GM19438 (cell line): Measurements from ENCODE around the gene ABI3BP.

Experiments
- ATAC-seq: cut with Tn5 transposase; IDR thresholded peaks from one replicate; pipeline ENCODE4 v1.9.1; 2021; ENCODE audit warnings: low read depth; ENCODE audit not compliant: unreplicated experiment

The ABI3BP gene

DNA sequence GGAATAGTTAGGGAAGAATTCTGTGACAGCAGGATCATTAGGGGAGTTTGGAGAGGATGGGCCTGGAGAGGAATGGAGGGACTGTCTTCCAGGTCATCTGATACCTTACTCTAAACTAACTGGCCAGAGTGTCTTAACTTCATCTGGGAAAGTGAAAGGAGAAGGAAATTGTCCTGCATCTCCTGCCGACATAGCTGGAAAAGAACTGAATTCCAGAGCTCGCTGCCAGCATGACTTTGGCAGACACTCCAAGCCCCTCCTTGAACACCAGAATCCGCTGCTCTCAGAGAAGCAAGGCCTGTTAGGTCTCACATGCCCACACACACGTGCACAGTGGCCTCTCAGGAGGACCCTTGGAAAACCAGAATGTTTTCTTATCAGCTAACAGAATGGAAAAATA, 10.5 kb downstream of the ABI3BP start:
- no peak for ATAC-seq

DNA sequence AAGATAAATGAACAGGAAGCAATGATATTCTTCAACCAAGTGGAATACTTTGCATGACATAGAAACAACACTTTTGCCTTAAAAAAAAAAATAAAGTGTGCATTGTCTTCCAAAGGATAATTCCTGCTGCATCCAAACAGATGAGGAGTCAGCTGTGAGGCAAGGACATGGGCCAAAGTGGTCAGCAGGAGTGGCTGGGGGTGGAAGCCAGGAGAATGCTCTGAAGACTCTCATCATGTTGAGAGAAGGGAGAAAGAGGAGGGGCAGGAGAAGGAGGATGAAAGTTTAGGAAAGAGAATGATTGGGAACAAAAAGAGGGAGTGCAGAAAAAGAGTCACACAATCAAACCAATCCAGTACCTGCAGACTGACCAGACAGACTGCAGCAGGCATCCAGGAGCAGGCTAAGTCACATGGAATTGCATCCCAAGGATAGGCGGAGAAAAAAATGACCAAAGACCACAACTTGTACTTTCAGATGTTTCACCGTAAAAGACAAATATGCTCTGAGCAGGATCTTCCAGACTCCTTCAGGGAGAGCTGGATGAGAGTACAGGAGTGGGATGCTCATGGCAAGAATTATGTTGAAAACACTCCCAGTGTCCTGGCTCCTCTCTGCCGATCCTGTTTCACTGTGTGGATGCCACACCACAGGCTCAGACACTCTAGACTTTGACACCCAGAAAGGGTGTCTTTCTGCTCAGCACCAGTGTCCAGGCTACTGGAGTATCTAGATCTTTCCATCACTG, 11.9 kb downstream of the ABI3BP start:
- ATAC-seq, result no peak

DNA sequence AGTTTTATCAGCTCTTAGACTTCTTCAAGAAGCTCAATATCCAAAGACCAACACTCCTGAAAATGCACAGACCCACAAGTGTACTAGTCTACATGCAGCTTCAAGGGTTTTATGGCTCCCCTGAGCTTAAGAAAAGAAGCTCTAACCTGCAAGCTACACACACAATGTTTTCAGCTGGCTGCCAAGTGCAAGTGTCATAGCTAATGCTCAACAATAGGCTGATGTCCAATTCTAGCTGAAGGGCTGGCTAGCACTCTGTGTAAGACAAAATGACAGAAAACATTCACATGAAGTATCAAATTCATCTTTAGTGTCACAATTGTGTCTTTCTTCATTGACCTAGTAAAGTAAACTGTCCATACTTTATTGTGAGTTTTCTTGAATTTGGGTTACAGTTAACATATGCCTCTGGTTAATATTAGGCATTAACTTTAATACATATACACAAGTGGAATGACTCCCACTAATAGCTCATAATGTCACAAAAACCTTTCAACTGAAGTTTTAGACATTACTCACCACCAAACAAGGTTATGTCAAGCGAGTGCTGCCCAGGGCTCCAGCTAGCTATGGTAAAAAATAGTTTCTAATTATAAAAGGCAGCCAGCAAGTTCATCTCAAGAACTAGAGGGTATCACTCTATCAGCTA, 15.1 kb downstream of the ABI3BP start:
- ATAC-seq, result no peak

DNA sequence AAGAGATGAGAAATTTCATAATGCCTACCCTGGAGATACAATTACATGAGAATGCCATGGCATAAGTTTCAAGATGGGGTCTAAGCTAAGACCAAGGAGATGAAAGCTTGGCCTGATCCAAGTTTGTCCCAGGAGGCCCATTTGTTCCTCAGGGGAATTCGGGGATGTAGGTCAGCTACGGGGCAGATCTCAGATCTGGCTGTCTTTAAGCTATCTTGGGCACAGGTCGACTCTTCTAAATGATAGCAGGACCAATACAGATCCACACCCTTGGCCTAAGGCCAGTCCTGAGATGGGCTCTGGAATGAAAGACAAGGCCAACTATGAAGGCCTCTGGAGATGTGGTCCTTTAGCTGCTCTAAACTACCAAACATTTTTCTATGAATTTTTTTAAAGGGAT, 16.6 kb downstream of the ABI3BP start:
- no peak for ATAC-seq

DNA sequence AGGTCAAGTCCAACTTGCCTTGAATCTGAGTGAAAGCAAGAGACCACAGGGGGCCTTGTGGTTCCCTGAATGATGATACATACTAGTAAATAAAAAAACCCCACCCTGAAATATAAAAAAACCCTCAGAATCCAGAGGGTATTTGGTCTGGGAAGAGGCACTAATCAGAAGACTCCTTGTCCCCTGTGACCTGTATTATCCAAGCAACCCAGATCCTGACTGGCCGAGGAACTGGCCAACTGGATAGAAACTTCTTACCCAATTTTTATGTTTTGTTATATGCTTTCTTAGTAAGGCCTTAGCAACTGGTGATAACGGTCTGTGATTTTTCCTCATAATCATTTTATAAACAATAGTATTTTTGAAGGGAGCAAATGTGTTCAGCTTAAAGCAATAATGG, 17.5 kb downstream of the ABI3BP start:
- ATAC-seq, result no peak

DNA sequence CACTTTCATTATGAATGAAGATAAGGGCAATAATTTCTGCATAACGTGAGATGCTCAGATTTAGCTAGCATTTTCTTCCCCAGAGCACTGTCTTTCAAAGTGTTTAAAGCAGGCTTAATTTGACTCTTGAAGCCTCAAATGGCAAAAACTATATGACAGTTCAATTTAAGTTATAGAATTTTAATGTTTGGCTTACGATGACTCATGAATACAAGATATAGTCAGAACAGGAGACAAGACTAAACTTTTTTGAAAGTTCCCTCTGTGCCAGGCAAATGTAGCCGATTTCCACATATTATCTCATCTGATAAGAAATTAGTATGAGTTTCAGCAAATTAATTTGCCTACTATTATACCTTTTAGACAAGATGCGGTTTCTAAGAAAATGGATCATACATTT, 19.6 kb downstream of the ABI3BP start:
- no peak for ATAC-seq

DNA sequence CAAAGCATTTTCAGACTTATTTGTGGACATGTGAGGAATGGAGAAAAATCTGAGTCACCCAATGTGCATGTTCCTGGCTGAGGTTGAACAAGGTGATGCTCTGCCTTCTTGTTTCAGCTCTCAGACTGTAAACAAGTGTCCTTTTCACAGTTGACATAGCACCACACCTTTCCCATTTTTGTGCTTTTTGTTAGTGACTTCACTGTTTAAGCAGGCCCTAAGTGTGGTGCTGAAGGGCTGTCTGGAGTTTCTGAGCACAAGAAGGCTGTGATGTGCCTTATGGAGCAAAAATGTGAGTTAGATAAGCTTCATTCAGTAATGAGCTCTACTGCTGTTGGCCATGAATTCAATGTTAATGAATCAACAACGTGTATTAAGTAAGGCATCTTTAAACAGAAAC, 20.4 kb downstream of the ABI3BP start:
- ATAC-seq, result no peak

DNA sequence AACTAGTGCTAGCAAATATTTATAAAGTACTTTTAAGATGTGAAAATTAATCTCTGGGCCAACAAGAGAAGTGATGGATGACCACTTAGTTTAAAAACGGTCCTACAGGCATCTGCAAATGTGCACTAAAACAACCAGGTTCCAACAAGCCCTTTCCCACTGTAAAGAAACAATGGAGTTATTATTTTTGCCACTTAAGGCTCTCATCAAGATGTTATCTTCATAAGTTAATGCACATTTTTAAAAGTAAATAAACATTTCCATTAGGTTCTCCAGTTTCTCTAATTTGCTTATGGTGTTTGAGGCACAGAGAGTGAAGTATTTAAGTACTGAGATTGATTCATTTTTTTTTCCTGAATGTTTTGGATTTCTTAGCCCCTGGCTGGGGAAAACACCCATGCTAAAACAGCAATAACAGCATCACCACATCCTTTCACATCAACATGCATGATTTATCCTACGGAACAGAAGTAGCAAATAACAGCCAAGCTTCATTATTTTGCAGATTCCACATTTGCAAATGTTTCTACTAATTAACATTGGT, 20.8 kb downstream of the ABI3BP start:
- no peak for ATAC-seq

DNA sequence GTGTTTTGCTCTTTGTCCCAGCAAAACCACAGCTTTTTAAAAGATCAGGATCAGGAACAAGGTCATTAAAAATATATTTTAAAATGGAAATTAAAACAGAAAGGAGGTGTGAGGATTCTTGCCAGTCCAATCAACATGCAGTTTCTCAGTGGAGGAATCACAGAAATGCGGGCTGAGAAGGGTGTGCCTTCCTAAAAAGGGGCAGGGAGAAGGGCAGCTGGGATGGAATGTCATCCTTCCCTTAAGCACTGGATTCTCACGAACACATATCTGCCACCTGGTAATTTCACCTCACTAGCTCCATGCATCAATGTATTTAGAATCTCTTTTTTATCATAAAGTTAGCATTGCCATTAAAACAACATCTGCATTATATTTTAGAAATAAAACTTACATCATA, 21.4 kb downstream of the ABI3BP start:
- ATAC-seq, result no peak

DNA sequence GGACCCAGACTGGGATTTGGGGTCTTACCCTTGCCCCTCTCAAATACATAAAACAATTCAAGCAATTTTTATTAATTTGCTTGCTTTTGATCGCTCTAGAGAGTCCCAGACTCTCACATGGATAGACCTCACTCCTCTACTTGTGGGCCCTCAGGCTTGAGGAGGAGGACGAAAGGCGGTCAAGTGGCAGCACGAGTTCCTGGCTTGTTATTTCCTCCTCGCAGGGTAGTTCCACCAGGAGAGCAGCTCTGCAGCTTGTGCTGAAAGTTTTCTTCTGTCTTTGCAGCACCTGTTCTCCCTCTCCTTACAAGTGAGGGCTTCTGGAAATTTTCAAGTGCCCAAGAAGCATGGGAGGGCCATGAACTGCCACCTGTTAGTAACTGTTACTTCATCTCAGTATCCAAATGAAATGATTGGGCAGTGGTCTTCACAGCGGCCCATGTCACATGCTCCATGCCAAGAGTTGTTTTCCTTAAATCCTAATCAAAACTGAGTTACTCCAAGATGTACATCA, 22.7 kb downstream of the ABI3BP start:
- no peak for ATAC-seq

DNA sequence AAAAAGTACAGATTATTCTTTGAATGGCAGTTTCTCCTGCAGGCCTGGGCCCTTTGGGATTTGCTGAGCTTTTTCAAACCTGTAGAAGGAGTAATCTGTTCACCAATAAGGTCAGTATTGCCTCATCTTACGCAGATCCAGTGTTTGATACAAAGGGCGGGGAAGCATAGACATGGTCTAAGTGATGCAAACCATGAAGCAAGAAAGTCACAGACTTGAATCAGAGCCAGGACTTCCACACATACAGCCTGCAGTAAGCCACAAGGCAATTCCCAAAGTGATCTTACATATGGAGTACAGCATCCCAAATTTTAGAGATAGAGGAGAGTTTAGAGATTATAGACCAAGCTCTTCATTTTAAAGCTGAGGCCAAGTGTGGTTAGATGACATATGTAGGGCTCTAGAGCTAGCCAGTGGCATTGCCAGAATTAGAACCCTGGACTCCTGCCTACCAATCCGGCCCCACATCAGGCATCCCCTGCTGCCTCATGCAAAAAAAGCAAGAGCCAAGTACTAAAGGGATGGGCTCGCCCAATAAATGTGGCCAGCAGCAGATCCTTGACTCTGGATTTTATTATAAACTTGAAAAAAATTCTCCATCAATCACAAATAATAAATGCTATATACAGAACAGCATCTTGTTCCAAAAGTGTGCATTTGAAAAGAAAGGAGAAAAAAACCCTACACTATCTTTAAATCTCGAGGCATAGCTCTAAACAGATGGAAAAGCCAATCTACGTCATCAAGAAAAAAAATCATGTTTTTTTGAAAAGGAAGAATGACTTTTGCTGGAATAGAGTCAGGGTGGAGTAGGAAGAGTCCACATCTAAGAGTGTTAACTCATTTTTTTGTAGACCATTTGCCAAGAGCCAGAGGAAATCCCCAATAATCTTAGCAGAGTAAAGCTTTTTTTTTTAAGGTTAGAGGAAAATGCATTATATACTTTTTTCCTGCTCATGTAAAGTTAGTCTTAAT, 24.0 kb downstream of the ABI3BP start:
- no peak for ATAC-seq

DNA sequence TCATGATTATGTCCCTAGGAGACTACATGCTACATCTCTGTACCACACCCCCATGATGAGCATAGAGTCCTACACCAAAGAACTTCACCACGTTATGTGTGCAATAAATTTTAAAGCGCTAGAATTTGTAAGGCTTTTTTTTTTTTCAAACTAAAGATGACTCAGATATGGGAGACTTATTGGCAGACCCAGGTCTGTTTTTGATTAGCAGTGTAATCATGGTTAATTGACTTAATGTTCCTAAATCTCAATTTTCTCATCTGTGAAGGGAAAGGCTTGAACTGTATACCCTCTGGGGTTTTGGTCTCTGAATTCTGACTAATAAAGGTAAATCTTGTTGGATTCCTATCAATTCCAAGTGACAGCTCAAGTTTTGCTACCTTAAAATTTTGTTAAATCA, 26.4 kb downstream of the ABI3BP start:
- no peak for ATAC-seq

DNA sequence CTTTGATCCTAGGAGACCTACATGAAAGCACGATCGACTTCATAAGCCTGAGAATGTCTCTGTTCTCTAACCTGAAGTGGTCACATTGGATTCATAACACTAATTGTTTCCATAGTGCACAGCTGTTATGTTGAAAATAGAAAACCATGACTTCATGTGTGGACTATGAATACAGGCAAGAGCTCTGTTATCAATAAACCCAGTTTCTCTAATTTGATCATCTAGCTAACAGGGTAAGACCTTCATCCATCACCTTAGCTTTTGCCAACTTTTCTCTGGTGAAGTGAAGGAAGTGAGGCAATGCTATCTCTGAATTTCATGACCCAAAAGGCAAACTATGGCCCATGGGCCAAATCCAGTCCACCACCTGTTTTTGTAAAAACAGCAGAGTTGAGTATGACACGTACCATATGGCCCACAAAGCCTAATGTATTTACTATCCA, 27.2 kb downstream of the ABI3BP start:
- ATAC-seq, result no peak

DNA sequence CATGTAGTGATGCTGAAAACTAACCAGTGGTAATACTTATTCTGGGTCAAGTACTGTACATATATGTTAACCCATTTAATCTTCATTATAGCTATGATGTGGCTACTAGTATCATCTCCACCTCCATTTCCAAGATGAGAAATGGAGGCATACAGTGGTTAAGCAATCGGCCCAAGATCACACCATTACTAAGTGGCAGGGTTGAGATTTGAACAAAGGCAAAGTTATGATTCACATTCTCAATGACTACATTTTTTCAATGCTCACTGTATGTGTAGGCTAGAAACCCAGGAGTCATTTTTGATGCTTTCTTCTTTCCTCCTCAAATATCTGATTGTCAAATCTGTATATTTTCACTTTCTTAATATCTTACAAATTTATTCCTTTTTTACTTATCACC, 30.2 kb downstream of the ABI3BP start:
- no peak for ATAC-seq

DNA sequence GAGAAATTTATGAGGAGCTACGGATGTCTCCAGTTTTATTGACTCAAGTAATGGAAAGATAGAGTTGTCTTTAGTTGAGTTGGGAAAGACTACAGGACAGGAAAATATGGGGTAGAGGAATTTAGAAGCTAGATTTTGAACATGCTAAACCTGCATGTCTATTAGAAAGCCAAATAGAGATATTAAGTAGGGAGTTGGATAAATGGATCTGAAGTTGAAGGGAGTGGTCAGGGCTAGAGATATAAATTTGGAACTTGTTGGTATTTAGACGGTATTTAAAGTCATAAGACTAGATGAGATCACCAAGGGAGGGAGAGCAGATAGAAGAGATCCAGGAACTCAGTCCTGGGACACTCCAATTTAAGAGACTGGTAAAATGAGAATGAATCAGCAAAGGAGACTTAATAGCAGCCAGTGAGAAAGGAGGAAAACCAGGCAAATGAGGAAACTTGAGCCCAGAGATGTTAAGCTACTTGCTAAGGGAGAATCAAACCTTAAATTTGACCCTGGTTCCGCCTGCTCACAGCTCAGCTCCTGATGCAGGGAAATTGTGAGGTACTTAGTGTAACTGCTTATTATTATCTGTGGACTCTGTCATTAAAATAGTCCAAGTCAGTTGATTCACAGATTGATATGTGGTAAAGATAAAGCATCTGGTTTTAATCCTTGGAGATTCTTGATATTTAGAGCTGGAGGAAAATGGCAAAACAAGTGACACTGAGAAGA, 35.8 kb downstream of the ABI3BP start:
- no peak for ATAC-seq

DNA sequence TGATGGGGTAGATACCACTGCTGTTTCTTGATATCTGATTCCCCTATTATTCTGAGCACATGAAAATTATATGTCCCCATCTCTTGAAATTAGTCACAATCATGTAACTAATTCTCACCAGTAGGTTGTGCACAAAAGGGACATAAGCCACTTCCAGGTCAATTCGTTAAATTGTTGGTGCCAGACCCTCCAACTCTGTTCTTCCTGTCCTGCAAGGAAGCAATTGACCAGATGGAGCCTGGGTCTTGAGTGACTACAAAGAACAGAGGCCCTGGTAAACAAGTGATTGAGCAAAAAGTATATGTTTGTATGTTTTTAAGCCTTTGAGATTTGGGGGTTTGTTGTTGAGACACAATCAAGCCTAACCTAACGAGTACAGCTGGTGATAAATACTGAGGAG, 36.9 kb downstream of the ABI3BP start:
- no peak for ATAC-seq

DNA sequence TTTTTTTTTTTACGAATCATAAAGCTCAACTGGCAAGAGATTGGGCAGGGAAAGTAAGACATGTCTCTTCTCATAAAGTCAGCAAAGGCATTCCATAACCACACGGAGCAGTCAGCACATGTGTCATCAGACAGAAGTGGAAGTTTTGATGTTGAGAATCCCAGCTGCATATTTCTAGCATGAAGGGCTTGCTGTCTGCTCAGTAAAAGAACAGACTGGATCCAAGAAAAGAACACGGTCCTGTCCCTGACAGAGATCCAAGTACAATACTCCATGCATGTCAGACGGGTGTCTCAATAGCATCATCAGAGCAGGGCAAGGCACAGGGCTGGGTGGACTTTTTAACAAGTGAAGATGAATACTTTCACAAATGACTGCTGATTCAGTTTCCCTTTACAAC, 38.2 kb downstream of the ABI3BP start:
- no peak for ATAC-seq

DNA sequence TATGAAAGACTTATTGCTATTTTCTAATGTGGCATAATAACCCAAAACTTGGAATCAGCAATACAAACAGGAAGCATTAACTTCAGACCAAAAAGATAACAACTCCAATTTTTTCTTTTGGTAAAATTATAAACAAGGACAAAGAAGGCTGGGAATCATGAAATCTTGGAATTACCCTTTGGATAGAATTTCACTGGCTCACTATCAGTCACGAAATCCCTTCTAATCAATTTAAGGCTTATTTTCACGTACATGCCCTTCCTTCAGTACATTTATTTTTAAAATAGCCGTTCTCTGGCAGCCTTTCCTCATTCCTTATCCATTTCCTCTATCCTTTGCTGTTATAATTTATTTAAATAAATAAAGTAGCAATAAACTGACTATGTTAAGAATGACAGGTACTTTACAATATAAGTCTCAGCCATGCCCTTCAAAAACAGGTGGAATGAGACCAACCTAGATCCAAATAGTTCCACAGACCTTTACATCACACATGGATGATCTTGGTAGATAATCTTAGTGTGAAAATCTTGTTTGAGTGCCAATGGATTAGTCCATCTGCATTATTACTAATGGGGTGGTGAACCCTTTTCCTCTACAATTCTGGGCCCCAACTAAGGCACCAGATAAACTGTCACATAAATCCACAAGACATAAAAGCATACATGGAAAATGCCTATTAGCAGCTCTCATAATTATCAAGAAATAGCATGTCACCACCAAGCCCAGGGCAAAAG, 38.9 kb downstream of the ABI3BP start:
- no peak for ATAC-seq

DNA sequence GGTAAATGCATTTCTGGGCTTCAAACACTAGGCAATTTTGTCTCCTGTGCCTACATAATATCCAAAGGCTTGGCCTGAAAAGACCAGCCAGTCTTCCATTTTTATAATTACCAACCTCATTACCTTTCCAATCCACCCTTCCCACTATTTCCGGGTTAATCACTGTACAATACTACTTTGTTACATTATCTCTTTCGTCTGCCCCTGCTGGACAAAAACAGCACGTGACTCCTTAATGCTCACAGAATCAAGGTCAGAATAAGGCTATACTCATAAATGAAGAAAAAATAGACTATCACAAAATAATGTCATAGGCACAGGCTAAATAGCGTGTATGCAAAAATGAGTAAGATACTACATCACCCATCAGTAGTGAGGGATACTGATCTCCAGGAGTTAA, 40.1 kb downstream of the ABI3BP start:
- no peak for ATAC-seq
